IPS DF 19.7 (cell line): ENCODE measurements around the gene N4BP2.
"Not testable (repeated sequence)": the region's sequence is repeated elsewhere in the genome, so short reads cannot be mapped to it uniquely, and the experiment has no call there.

Experiments
- DNase-seq: peaks from one replicate; pipeline ENCODE4 v3.0.0-alpha.2; 2013; ENCODE audit warnings: low read depth, low spot score

N4BP2 gene

GRCh38 chr4:40087799-40088366, 31.2 kb downstream of the N4BP2 start:
- DNase-seq: no peak

GRCh38 chr4:40093400-40093799, 36.8 kb downstream of the N4BP2 start:
- not testable (repeated sequence) for DNase-seq

- no peak for DNase-seq
Measured at GRCh38 chr4:40099010-40099409, 42.4 kb downstream of the N4BP2 start.

- DNase-seq: not testable (repeated sequence)
Measured at GRCh38 chr4:40107150-40107549, 50.5 kb downstream of the N4BP2 start.

GRCh38 chr4:40112027-40112792, 55.6 kb downstream of the N4BP2 start:
- DNase-seq: no peak

- DNase-seq: no peak
Measured at GRCh38 chr4:40114206-40114605, 57.6 kb downstream of the N4BP2 start.

GRCh38 chr4:40118861-40119260, 62.2 kb downstream of the N4BP2 start:
- DNase-seq: no peak

GRCh38 chr4:40119344-40119743, 62.7 kb downstream of the N4BP2 start:
- no peak for DNase-seq

- DNase-seq: no peak
Measured at GRCh38 chr4:40121515-40121914, 64.9 kb downstream of the N4BP2 start.

GRCh38 chr4:40122941-40123340, 66.3 kb downstream of the N4BP2 start:
- DNase-seq: no peak

- DNase-seq: no peak
Measured at GRCh38 chr4:40124690-40125089, 68.0 kb downstream of the N4BP2 start.

- no peak for DNase-seq
Measured at GRCh38 chr4:40130401-40131036, 73.9 kb downstream of the N4BP2 start.

GRCh38 chr4:40132816-40133215, 76.2 kb downstream of the N4BP2 start:
- DNase-seq: no peak

- DNase-seq: no peak
Measured at GRCh38 chr4:40134206-40134917, 77.7 kb downstream of the N4BP2 start.

GRCh38 chr4:40136202-40136601, 79.6 kb downstream of the N4BP2 start:
- not testable (repeated sequence) for DNase-seq

- no peak for DNase-seq
Measured at GRCh38 chr4:40140196-40140595, 83.5 kb downstream of the N4BP2 start.

- not testable (repeated sequence) for DNase-seq
Measured at GRCh38 chr4:40140597-40140996, 83.9 kb downstream of the N4BP2 start.

- no peak for DNase-seq
Measured at GRCh38 chr4:40143926-40144508, 87.4 kb downstream of the N4BP2 start.

- DNase-seq: no peak
Measured at GRCh38 chr4:40144716-40145115, 88.1 kb downstream of the N4BP2 start.

GRCh38 chr4:40147490-40147889, 90.8 kb downstream of the N4BP2 start:
- not testable (repeated sequence) for DNase-seq

GRCh38 chr4:40149960-40150385, 93.3 kb downstream of the N4BP2 start:
- peak; percentile 23 for DNase-seq

GRCh38 chr4:40150932-40151331, 94.3 kb downstream of the N4BP2 start:
- DNase-seq: no peak
